Muscle of back (tissue), 11 donors: ENCODE data around the gene NCEH1. TPM values are rescaled to one million over a fixed set of nuclear protein-coding genes. Genes with fewer than 3 reads are reported as not detected.
"Not testable (repeated sequence)": the region's sequence is repeated elsewhere in the genome, so short reads cannot be mapped to it uniquely, and the experiment has no call there.

Experiments used
- DNase-seq, 3 donors: peaks; one replicate each; pipeline versions ENCODE4 v3.0.0 to v3.0.0-alpha.2; 2013
- polyA plus RNA-seq, 10 donors: library from polyadenylated mRNA; unstranded; fragments of 120-200 nt; gene quantifications; one replicate each; pipeline ENCODE4 v1.2.1, GENCODE V29; 2013; ENCODE audit not compliant: insufficient read length in 10 of 10

The NCEH1 gene
- polyA plus RNA-seq, 10 donors: 1.8 to 2.8 (median 2.3) TPM

DNA sequence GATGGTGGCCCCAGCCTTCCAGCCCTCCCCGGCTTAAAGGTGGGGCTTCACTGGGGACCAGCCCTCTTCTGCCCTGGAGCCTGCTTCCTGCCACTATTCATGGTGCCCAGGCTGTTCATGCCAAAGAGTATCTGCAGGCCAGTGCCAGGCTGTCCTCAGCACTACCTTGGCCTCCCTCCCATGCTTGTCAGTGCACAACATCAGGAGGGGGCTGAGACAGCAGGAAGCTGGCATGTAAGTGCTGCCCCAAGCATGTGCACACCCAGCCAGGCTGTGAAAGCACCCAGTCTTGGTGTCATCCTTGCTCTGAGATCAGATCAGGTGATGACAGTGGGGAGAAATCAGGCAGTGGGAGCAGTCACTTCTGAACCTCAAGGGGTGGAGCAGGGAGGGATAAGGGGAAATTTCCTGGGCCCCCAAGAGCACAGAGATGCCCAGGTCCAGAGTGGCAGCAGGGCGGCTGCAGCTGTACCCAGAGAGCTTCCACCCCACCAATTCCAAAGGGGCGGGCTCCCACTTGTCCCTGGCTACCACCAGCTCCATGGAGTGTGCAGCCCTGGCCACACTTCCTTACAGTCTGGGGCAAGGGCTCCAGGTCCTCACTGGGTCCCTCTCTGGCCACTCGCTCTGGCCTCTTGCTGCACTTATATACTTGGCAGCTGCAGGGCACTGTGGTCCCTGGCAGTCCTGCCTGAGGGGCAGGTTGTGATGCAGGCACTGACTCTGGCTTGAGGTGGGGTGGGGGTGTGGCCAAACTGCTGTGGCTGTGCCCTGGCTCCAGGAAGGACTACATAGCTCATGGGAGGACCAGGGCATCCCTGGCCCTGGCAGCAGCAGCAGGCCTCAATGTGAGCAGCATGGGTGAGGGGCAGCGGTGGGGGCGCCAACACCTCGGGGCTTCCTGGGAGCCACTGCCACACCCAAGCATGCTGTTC, 96.3 kb downstream of the NCEH1 start:
- no peak for DNase-seq

- DNase-seq: no peak
Measured at GRCh38 chr3:172613845-172614244, 97.0 kb downstream of the NCEH1 start.

DNA sequence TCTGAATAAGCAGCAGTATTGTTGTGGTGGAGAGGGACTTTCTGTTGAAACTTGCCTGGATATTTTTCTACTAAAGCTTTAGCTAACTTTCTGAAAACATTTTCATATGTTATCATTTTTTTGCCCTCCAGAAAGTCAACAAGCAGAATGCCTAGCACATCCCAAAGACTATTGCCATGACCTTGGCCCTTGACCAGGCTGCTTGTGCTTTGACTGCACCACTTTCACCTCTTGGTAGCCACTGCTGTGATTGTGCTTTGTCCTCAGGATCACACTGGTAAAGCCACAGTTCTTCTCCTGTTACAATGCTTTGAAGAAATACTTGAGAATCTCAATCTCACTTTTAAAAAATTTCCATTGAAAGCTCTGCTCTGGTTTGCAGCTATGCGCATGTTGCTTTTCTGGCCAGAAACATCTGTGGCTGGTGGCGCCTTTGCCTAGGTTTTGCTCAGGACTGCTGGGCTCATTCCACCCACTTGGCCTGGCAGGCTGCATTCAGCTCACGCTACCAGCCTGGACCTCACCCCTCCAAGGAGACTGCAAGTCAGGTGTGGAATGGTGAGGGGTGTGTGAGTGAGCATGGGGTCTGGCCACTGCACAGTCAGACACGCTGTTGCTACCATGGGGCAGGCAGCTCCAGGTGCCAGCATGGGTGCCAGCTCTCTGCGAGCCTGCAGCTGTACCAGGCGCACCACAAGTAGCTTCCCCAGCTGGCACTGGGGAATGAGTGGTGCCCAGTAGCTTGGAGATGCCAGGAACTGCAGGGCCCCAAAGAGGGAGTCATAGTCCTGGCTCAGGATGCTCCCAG, 97.8 kb downstream of the NCEH1 start:
- no peak for DNase-seq

DNA sequence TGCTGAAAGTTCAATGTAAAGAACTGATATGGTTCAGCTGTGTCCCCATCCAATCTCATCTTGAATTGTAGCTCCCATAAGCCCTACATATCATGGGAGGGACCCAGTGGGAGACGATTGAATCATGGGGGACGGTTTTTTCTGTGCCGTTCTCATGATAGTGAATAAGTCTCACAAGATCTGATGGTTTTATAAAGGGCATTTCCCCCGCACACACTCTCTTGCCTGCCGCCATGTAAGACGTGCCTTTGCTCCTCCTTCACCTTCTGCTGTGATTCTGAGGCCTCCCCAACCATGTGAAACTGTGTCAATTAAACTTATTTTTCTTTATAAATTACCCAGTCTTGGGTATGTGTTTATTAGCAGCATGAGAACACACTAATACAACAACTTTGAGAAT, 101.1 kb downstream of the NCEH1 start:
- no peak for DNase-seq

- no peak for DNase-seq
Measured at GRCh38 chr3:172608575-172608974, 102.3 kb downstream of the NCEH1 start.

DNA sequence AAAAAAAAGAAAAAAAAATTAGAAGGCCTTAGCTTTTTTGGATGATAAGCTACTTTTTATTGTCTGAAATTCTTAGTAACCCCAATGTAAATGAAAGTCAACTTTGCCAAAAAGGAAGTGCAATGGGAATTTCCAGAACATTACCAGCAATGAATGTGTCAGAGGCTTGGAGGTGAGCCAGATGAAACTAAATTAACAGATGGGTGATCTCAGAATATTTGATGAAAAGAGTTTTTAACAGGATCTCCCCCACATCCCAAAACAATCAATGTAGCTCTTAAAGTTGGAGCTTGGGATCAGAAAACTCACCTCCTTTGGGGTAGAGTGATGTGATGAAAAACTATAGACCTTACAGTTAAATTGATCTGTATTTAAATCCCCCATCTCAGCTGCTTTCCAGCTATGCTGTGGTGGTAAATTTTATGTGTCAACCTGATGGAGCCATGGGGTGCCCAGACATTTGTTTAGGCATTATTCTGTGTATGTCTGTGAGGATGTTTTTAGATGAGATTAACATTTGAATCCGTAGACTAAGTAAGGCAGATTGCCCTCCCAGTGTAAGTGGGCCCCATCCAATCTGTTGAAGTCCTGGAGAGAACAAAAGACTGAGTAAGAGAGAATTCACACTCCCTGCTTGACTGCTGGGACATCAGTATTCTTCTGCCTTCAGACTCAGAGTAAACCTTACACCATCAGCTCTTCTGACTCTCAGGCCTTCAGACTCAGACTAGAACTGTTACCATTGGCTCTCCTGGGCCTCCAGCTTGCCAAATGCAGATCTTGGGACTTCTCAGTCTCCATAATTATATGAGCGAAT, 103.4 kb downstream of the NCEH1 start:
- peak in 2 of 3 donors; percentile 67 to 75 for DNase-seq

DNA sequence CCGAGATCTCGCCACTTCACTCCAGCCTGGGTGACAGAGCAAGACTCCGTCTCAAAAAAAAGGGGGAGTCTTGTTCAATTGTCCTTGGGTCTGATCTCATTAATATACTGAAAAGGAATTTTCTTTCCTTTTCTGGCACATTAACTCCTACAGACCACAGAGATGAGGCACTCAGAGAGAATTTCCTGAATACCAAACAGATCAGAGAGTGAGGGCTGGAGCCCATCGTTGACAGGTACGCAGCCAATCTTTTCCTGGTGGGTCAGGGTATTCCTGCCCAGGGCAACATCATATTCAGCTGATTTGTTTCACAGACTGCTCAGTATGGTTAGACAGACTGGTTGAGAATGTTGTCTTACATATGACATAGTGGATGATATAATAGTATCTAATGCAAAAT, 104.8 kb downstream of the NCEH1 start:
- DNase-seq: no peak

DNA sequence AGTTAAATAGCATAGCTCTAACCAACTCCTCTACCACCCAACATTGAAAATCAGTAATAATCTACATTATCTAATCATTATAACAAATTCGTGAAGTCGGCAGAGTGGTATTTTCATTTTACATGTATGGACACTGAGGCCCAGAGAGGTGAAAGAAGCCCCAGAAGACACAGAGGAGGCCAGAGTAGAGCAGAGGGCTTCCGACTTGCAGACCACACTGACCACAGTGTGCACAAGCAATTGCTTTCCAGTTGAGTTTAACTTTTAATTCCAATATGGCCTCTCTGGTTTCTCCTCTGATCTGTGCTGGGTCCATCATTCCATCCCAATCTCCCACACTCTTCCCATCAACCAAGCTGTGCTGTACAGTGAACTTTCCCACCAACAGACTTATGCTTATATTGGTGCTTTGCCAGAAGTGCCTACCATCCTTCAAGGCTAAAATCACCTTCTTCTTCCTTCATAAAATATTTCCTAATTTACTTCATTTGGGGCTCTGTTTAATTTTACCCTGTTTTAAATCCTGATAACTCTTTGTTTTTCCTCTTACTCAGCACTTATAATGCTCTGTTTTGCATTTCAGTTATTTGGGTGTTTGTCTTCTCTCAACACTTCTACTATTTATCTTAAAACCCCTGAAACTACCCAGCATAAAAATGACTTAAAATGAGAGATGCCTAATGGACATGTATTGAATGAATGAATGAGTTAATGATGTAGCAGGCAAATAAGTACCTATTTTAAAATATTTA, 105.8 kb downstream of the NCEH1 start:
- DNase-seq: no peak

GRCh38 chr3:172601066-172601832, 109.6 kb downstream of the NCEH1 start:
- DNase-seq: no peak

- no peak for DNase-seq
Measured at GRCh38 chr3:172600644-172601065, 110.2 kb downstream of the NCEH1 start.

DNA sequence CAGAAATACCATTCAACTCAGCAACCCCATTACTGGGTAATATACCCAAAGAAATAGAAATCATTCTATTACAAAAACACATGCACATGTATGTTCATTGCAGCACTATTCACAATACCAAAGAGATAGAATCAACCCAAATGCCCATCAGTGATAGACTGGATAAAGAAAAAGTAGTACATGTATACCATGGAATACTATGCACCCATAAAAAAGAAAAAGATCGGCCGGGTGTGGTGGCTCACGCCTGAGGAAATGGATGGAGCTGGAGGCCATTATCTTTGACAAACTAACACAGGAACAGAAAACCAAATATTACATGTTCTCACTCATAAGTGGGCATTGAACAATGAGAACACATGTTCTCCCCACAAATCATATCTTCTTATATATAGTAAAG, 112.0 kb downstream of the NCEH1 start:
- DNase-seq: no peak

- no peak for DNase-seq
Measured at GRCh38 chr3:172596394-172596706, 114.5 kb downstream of the NCEH1 start.

DNA sequence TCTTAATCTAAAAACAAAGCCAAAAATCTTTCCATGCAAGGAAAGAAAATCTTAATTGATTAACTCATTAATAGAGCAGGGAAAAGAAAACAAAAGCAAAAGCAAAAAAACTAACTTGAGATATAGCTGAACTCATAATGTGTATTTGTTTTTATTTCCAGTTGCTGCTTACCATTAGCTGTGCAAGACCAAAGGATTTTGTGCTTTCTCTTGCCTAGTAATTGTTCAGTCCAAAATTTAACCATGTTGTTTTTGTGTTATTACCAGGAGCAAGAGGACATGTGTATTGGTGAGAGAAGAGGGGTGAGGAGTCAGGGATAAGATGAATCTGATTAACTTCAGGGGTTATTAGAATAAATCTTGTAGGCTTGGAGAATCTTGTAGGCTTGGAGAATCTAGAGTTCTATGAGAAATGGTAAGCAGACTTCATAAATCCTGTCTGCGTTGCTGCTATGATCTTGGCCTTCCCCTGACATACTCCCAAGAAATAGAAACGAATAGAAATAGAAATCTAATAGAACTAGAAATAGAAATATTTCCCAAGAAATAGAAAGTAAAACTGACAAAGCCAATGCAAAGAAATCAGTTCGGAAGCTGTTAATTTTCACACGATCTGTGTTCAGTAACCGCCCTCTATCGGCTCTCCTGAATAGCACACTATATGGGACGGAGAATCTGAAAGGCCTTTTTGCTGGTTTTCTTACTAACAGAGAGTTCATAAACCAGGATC, 115.0 kb downstream of the NCEH1 start:
- peak; percentile 23 to 62 (median 24) for DNase-seq

DNA sequence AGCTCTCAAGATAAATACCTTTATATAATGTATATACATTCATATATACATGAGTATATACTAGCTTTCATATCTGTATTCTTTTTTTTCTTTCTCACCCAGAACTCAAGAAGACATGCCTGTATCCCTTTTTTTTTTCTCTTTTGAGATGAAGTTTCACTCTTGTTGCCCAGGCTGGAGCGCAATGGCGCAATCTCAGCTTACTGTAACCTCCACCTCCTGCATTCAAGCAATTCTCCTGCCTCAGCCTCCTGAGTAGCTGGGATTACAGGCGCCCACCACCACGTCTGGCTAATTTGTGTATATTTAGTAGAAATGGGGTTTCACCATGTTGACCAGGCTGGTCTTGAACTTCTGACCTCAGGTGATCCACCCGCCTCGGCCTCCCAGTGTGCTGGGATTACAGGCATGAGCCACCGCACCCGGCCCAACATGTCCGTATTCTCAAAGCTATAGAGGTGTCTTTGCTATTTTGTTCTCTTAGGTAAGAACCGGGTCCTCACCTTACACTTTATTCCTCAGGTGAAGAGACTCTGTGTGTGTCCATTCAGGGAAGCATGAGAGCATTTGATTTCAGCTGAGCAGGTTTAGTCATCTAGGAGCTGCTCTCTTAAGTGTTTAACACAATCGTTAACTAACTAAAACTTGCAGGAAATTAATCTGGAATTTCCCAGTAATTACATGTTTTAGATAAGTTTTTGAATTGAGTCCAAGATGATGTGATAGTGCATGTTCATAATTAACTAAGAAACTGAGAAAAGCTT, 115.8 kb downstream of the NCEH1 start:
- DNase-seq: not testable (repeated sequence)

- DNase-seq: no peak
Measured at GRCh38 chr3:172592898-172593669, 117.8 kb downstream of the NCEH1 start.

GRCh38 chr3:172591876-172592771, 118.7 kb downstream of the NCEH1 start:
- DNase-seq: peak in 1 of 3 donors; percentile 3

GRCh38 chr3:172591125-172591605, 119.7 kb downstream of the NCEH1 start:
- DNase-seq: no peak
